IMR-90 (cell line): ENCODE data around the gene RIC3.

ENCODE experiments used
- CTCF ChIP-seq: conservative IDR thresholded peaks from 2 replicates; pipeline ENCODE4 v1.5.1; 2012; ENCODE audit warnings: mild to moderate bottlenecking, low read depth, low read length, improper control_type of control experiment
- FOS ChIP-seq: fragments of 150-350 bp; IDR thresholded peaks from 2 replicates; pipeline ENCODE4 v1.6.1; 2016; ENCODE audit warnings: low read depth, low read length
- MXI1 ChIP-seq: IDR thresholded peaks from 2 replicates; pipeline ENCODE4 v1.6.1; 2012; ENCODE audit warnings: low read depth, mild to moderate bottlenecking, low read length, moderate library complexity, borderline replicate concordance
- NFE2L2 ChIP-seq: fragments of 150-350 bp; IDR thresholded peaks from 2 replicates; pipeline ENCODE4 v1.6.1; 2016; ENCODE audit warnings: low read depth, mild to moderate bottlenecking, low read length
- POLR2A ChIP-seq: IDR thresholded peaks from 2 replicates; pipeline ENCODE4 v1.6.1; 2012; ENCODE audit warnings: mild to moderate bottlenecking, low read depth, low read length
- RCOR1 ChIP-seq: IDR thresholded peaks from 2 replicates; pipeline ENCODE4 v1.6.1; 2012; ENCODE audit warnings: mild to moderate bottlenecking, low read length, improper control_type of control experiment; ENCODE audit not compliant: insufficient replicate concordance
- USF2 ChIP-seq: fragments of 150-350 bp; IDR thresholded peaks from 2 replicates; pipeline ENCODE4 v1.6.1; 2017; ENCODE audit warnings: mild to moderate bottlenecking, antibody characterized with exemption, low read length, low read depth

GRCh38 chr11:8056810-8057463, 111.9 kb downstream of the RIC3 start:
- TF ChIP-seq CTCF = no peak
- no peak for TF ChIP-seq POLR2A
- TF ChIP-seq FOS = no peak
- no peak for TF ChIP-seq MXI1
- no peak for TF ChIP-seq RCOR1
- TF ChIP-seq USF2 = no peak
- TF ChIP-seq NFE2L2 = no peak
